HG02973 (cell line): ENCODE results near the gene CD226.

Experiments
- ATAC-seq: cut with Tn5 transposase; IDR thresholded peaks from one replicate; pipeline ENCODE4 v1.9.1; 2021; ENCODE audit warnings: moderate library complexity; ENCODE audit not compliant: unreplicated experiment

The CD226 gene

GRCh38 chr18:69820538-69820937 lies 127.1 kb downstream of the CD226 start:
- ATAC-seq, result no peak

GRCh38 chr18:69819460-69819859 lies 128.2 kb downstream of the CD226 start:
- ATAC-seq, result no peak

GRCh38 chr18:69817335-69817940 lies 130.2 kb downstream of the CD226 start:
- ATAC-seq, result no peak

GRCh38 chr18:69814861-69815385 lies 132.8 kb downstream of the CD226 start:
- ATAC-seq, result no peak

GRCh38 chr18:69813559-69813958 lies 134.1 kb downstream of the CD226 start:
- no peak for ATAC-seq

- ATAC-seq, result no peak
Measured at GRCh38 chr18:69808399-69808798, 139.3 kb downstream of the CD226 start.

- ATAC-seq, result no peak
Measured at GRCh38 chr18:69804776-69805501, 142.7 kb downstream of the CD226 start.
